DMS 273 (cell line): ENCODE results near the gene BBS1.
"Not testable (repeated sequence)": the region's sequence is repeated elsewhere in the genome, so short reads cannot be mapped to it uniquely, and the experiment has no call there.

Experiments used
- DNase-seq: peaks from one replicate; lab custom pipeline; 2025; ENCODE audit not compliant: unreplicated experiment; lab: John Stamatoyannopoulos, UW

Gene BBS1

GRCh38 chr11:66524304-66525040, 14.0 kb downstream of the BBS1 start:
- no peak for DNase-seq

DNA sequence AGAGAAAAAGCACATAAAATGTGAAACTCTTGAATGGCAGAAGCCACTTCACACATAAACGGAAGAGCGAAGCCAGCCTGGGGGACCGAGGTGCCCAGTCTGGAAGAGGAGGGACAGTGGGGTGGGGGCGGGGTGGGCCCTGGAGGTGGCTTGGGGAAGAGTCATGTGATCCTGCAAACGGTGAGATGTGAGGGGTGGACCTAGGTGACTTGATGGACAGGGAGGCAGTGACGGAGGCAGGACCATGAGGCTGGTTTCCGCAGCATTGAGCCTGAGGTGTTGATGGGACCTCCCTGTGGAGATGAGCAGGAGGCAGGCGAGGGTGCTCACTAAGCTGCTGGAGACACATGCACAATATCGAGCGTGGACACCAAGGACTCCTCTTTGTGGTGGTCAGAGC, 18.6 kb downstream of the BBS1 start:
- no peak for DNase-seq

- no peak for DNase-seq
These were observed 19.2 kb downstream of the BBS1 start for GRCh38 chr11:66529655-66530054.

- DNase-seq, result no peak
These were observed 20.7 kb downstream of the BBS1 start for GRCh38 chr11:66530927-66531709.

- DNase-seq, result no peak
These were observed 21.4 kb downstream of the BBS1 start for GRCh38 chr11:66531841-66532240.

DNA sequence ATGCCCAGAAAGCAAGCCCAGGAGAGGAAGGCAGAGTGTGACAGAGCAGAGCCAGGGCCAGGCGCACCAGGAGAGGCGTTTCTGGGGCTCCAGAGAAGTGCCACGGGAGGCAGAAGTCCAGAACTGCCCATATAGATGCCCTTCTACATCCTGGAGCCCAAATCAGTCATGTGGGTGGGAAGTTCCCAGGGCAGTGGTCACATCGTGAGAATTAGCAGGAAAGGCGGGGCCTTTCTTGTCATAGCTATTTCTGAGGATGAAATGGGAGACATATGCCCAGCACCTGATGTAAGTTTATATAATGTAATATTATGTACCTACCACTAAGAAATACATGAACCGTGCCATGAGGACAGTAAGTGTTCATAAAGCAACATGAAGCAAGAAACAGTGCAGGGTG, 22.3 kb downstream of the BBS1 start:
- no peak for DNase-seq

DNA sequence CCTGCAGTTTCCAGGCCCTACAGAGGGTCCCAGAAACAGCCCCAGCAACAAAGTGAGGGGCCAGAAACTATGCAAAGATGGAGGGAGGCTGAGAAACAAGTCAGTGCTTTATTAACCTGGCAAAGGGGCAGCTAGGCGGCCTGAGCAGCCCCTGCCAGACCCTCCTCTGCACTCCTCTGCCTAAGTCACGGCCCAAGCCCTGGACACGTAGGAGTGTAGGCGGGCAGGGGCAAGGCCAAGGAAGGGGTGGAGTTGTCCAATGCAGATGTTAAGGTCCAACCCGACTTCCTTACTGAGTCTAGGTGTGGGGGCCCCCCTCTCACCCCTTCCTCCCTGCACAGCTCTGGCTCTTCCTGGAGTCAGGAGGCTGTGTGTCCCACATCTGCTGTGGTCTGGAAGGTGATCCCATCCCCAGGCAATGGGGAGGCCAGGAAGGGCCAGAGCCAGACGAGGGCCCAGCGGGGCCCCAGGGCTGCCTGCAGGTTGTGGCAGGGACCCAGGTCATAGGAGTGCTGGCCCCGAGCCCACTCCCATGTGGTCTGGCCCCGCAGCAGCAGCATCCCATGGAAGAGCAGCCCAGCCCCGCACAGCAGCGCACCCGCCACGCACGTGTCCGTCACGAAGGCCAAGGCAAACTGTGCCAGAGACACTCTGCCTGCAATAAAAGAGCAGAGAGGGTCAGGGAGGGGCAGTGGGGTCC, 28.9 kb downstream of the BBS1 start:
- no peak for DNase-seq

- no peak for DNase-seq
These were observed 29.4 kb downstream of the BBS1 start for GRCh38 chr11:66539870-66540213.

DNA sequence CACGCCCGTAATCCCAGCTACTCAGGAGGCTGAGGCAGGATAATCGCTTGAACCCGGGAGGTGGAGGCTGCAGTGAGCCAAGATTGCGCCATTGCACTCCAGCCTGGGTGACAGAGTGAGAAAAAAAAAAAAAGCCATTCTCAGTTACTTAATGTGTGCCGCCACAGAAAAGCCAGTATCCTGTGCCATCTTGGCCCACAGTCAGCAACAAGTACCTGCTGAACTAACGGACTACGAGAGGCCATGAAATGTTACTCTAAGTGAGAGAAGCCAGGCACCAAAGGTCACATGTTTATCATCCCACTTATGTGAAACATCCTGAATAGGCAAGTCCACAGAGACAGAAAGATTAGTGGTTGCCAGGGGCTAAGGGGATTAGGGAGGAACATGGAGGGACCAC, 30.2 kb downstream of the BBS1 start:
- DNase-seq, result not testable (repeated sequence)

GRCh38 chr11:66541892-66542291, 31.5 kb downstream of the BBS1 start:
- DNase-seq, result no peak

DNA sequence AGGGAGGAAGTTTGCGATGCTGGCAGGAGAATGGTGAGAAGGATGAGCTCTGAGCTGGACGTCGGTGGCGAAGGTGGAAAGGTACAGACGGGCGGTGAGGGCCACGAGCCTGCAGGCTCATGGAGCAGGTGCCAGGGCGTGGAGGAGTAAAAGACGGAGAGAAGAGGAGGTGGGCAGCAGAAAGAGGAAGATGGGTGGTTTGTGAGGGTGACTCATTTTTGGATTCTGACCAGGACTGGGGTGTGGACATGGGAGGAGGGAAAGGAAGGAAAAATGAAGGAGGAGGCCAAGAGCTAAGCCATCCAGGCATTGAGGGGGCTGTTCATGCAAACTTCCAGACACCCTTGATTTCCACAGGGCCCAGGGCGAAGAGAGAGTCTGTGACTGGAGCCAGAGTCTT, 31.9 kb downstream of the BBS1 start:
- no peak for DNase-seq

DNA sequence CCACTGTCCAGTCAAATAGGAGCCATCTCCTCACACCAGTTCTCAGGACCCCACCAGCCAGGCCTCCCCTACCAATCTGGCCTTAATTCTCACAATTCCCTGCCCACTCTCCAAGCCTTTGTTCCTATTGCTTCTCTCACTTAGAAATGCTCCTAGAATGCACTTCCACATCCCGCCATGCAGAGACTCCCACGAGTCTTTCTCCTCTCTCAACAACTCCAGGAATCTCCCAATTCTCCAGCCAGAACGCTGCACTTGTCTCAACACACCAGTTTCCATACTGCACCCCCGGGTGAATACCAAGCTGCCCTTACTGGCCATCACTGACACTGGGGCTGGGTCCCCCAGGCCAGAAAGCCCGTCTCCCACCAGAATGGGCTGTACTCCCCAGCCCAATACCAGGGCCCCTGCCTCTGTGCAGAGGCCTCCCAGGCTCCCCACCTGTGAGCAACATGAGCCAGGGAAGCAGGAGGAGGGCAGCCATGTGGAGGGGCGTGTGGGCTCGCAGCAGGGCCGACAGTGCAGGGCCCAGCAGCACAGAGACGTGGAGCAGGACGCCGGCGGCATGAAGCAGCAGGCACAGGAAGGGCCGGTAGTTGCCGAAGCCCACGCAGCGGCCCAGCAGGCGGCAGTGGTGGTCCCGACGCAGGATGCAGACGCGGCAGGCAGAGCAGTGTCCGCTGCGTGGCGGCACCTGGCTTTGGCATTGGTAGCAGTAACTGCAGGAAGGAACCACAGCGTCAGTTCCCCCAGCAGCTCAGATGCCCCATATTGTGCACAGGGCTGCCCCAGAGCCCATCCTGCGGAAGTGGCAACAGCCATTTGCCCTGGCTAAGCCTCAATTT, 33.0 kb downstream of the BBS1 start:
- no peak for DNase-seq

DNA sequence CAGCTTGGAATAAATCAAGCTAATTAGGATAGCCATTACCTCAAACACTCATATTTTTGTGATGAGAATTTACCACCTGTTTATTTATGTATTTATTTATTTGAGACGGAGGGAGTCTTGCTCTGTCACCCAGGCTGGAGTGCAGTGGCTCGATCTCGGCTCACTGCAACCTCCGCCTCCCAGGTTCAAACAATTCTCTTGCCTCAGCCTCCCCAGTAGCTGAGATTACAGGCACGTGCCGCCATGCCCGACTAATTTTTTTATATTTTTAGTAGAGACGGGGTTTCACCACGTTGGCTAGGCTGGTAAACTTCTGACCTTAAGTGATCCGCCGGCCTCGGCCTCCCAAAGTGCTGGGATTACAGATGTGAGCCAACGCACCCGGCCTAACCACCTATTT, 34.5 kb downstream of the BBS1 start:
- DNase-seq, result not testable (repeated sequence)

GRCh38 chr11:66545701-66546367, 35.4 kb downstream of the BBS1 start, which contains the start of gene ZDHHC24:
ZDHHC24 (minus strand) TSS chr11:66546048; CDS start chr11:66546003, 45 bp downstream.
- peak; percentile 97 for DNase-seq

GRCh38 chr11:66546368-66546965, 36.0 kb downstream of the BBS1 start, which contains the start of gene ACTN3:
ACTN3 (plus strand) TSS chr11:66546903; CDS start chr11:66546938, 35 bp downstream.
- DNase-seq, result peak; percentile 53

GRCh38 chr11:66546966-66547661, 36.7 kb downstream of the BBS1 start:
- DNase-seq, result peak; percentile 39

DNA sequence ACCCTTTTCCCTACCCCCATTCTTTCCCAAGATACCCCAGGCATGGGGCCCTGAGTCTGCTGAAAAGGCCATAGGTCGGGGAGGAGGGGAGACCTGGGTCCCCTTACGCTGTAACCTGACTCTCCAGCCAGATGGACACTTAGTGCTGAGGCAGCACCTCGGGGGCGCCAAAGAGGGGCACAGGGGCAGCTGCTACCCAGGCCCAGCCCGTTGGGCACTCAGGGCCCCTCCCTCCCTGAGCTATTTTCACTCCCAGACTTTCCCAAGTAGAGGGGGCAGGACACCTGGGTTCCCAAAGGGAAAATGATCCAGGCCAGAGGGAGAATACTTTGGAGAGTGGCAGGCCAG, 37.2 kb downstream of the BBS1 start:
- peak; percentile 52 for DNase-seq

- peak; percentile 33 for DNase-seq
These were observed 37.6 kb downstream of the BBS1 start for GRCh38 chr11:66548041-66548440.
